IPS DF 6.9 (cell line): ENCODE results near the gene FER.
"Not testable (repeated sequence)": the region's sequence is repeated elsewhere in the genome, so short reads cannot be mapped to it uniquely, and the experiment has no call there.

Experiments
- DNase-seq: peaks from one replicate; pipeline ENCODE4 v3.0.0-alpha.2; 2013; ENCODE audit warnings: low read depth, low spot score
- H3K27ac ChIP-seq: one replicate; pipeline ENCODE4 v1.5.1; 2013; ENCODE audit warnings: low read length, control low read depth
- H3K27me3 ChIP-seq: 2 replicates; pipeline ENCODE4 v1.6.1; 2013; ENCODE audit warnings: mild to moderate bottlenecking, low read length; ENCODE audit not compliant: control insufficient read depth, insufficient read depth
- H3K36me3 ChIP-seq: 2 replicates; pipeline ENCODE4 v1.6.1; 2013; ENCODE audit warnings: low read length; ENCODE audit not compliant: control insufficient read depth, insufficient read depth
- H3K4me1 ChIP-seq: 2 replicates; pipeline ENCODE4 v1.6.1; 2013; ENCODE audit warnings: low read length; ENCODE audit not compliant: control insufficient read depth, insufficient read depth
- H3K4me3 ChIP-seq: 2 replicates; pipeline ENCODE4 v1.5.1; 2013; ENCODE audit warnings: mild to moderate bottlenecking, low read length
- H3K9me3 ChIP-seq: 2 replicates; pipeline ENCODE4 v1.6.1; 2013; ENCODE audit warnings: low read length, inconsistent platforms; ENCODE audit not compliant: control insufficient read depth, insufficient read depth
- WGBS: extraction: QIAGEN DNeasy Blood & Tissue Kit; methylation state at CpG from one replicate; pipeline ENCODE4 v1.1.7; 2013; ENCODE audit warnings: mixed read lengths, missing lambda C conversion rate; ENCODE audit not compliant: insufficient read length, insufficient coverage; 5-methylcytosine and 5-hydroxymethylcytosine counted together

The FER gene

DNA sequence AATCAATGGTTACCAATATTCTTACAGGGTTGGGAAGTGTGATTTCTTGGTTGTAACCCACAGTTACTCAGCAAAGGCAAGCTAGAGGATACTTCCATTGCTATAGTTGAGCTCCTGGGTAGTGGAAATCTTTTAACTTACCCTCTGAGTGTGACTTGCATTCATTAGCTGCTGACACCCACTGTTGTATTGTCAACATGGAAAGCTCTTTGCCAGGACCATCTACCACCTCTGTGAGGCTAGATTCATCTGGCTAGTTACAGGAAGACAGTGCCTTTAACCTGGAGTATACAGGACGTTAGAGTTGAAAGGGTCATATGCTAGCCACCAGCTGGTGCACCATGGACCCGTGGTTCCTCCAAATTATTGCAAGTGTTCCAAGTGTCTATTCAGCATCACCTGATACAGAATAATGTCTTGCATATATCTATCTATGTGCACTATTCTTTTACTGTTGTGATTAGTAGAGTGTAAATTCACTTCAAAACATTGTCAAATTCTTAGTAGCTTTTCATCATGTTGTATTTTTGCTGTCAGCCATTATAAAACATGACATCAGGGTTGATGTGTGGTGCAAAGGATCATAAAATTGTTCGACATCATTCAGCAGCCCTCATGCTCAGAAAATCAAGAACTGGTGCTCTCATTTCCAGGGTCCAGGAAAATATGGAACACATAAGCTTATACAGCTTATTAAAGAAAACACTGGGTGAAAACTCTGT is 423.1 kb downstream of the FER start:
- Histone ChIP-seq H3K36me3 (no peaks in the 10 kb centered on the region), H3K27ac (no peak overlapping the region), H3K9me3 (no peaks in the 10 kb centered on the region), H3K4me3 (no peak overlapping the region), H3K27me3 (no peaks in the 10 kb centered on the region), H3K4me1 (peaks cover 2% of the 10 kb centered on the region)
- no peak for DNase-seq
- WGBS: no CpG with 5 or more reads among the region's 3 CpGs

GRCh38 chr5:109171437-109172073 is 423.9 kb downstream of the FER start:
- not testable (repeated sequence) for H3K4me1 ChIP-seq, DNase-seq, H3K4me3 ChIP-seq, H3K27ac ChIP-seq, H3K36me3 ChIP-seq, H3K27me3 ChIP-seq, H3K9me3 ChIP-seq
- WGBS: no CpG with 5 or more reads among the region's 3 CpGs

- no peak for DNase-seq
- Histone ChIP-seq H3K27ac (no peak overlapping the region), H3K36me3 (no peaks in the 10 kb centered on the region), H3K4me3 (no peak overlapping the region), H3K4me1 (peaks cover under 1% of the 10 kb centered on the region), H3K9me3 (no peaks in the 10 kb centered on the region), H3K27me3 (no peaks in the 10 kb centered on the region)
- WGBS: no CpG with 5 or more reads among the region's 2 CpGs
These were observed 425.5 kb downstream of the FER start for GRCh38 chr5:109173036-109173794.

DNA sequence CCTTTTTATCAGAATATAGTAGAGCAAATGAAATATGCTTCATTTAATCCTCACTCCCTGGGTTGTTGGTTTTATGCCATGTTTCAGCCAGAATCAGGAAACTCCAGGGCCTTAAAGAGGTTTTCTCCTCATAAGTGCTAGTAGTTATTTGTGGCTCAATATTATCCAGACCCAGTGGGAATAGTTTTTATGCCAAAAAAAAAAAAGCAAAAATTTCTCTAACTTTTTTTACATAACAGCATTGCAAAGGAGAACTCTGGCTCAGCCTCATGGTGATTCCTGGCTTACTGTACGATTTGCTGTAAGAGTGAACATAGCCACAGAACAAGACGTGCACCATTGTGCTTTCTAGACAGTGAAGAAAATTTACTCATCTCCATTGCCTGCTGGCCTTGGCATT is 429.5 kb downstream of the FER start:
- no peak for DNase-seq
- WGBS: no CpG with 5 or more reads among the region's 2 CpGs
- H3K27me3 ChIP-seq: no peaks in the 10 kb centered on the region
- no peaks in the 10 kb centered on the region for H3K36me3 ChIP-seq
- H3K4me3 ChIP-seq: no peak overlapping the region
- no peaks in the 10 kb centered on the region for H3K4me1 ChIP-seq
- no peaks in the 10 kb centered on the region for H3K9me3 ChIP-seq
- no peak overlapping the region for H3K27ac ChIP-seq

GRCh38 chr5:109177782-109178181 is 430.1 kb downstream of the FER start:
- Histone ChIP-seq H3K4me3 (no peak overlapping the region), H3K36me3 (no peaks in the 10 kb centered on the region), H3K4me1 (no peaks in the 10 kb centered on the region), H3K9me3 (no peaks in the 10 kb centered on the region), H3K27ac (no peak overlapping the region), H3K27me3 (no peaks in the 10 kb centered on the region)
- no peak for DNase-seq

GRCh38 chr5:109180668-109181067 is 433.0 kb downstream of the FER start:
- H3K27ac ChIP-seq: no peak overlapping the region
- DNase-seq: no peak
- H3K36me3 ChIP-seq: no peaks in the 10 kb centered on the region
- H3K9me3 ChIP-seq: no peaks in the 10 kb centered on the region
- no peaks in the 10 kb centered on the region for H3K27me3 ChIP-seq
- H3K4me3 ChIP-seq: no peak overlapping the region
- H3K4me1 ChIP-seq: no peaks in the 10 kb centered on the region
- WGBS: no CpG with 5 or more reads among the region's 4 CpGs

GRCh38 chr5:109186759-109187158 is 439.1 kb downstream of the FER start:
- Histone ChIP-seq H3K27me3 (no peaks in the 10 kb centered on the region), H3K4me1 (no peaks in the 10 kb centered on the region), H3K9me3 (no peaks in the 10 kb centered on the region), H3K27ac (no peak overlapping the region), H3K36me3 (no peaks in the 10 kb centered on the region), H3K4me3 (no peak overlapping the region)
- no peak for DNase-seq
- no CpG with 5 or more reads among the region's 3 CpGs for WGBS

GRCh38 chr5:109191153-109191558 is 443.5 kb downstream of the FER start:
- WGBS: no CpG with 5 or more reads among the region's 2 CpGs
- H3K27ac ChIP-seq: no peak overlapping the region
- H3K4me1 ChIP-seq: peaks cover 6% of the 10 kb centered on the region; the same call in 1 of the 2 replicates
- no peaks in the 10 kb centered on the region for H3K27me3 ChIP-seq
- no peak for DNase-seq
- no peaks in the 10 kb centered on the region for H3K9me3 ChIP-seq
- no peak overlapping the region for H3K4me3 ChIP-seq
- H3K36me3 ChIP-seq: no peaks in the 10 kb centered on the region

DNA sequence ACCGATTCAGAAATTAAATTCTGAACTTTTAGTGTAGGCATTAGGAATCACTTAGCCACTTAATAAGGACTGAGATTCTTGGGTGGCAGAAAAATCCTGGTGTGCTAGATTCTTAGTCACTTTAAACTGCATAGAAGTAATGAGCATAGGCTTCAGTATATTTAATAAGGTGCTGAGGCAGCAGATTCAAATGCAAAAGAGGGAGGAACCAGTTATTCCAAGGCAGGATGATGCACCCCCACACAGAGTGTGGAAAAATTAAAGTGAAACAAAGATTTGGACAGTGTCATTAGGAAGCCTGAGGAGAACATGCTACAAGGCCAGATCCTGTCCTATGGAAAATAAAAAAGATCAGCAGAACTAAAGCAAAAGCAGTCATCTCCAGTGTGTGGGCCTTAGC is 444.3 kb downstream of the FER start:
- Histone ChIP-seq H3K27me3 (no peaks in the 10 kb centered on the region), H3K4me1 (peaks cover 6% of the 10 kb centered on the region; the same call in 1 of the 2 replicates), H3K27ac (no peak overlapping the region), H3K9me3 (no peaks in the 10 kb centered on the region), H3K4me3 (no peak overlapping the region), H3K36me3 (no peaks in the 10 kb centered on the region)
- DNase-seq: no peak
- no CpG with 5 or more reads among the region's 1 CpG for WGBS

GRCh38 chr5:109192555-109193281 is 445.0 kb downstream of the FER start:
- WGBS: no CpG with 5 or more reads among the region's 6 CpGs
- peaks cover 6% of the 10 kb centered on the region; the same call in 1 of the 2 replicates for H3K4me1 ChIP-seq

More at GRCh38 chr5:109192555-109193281, 445.0 kb downstream of the FER start:
- no peak for DNase-seq
- no peak overlapping the region for H3K4me3 ChIP-seq
- H3K27ac ChIP-seq: no peak overlapping the region
- no peaks in the 10 kb centered on the region for H3K27me3 ChIP-seq
- no peaks in the 10 kb centered on the region for H3K36me3 ChIP-seq
- no peaks in the 10 kb centered on the region for H3K9me3 ChIP-seq
